DOHH2 (cell line): ENCODE results near the gene IQSEC1.

ENCODE experiments used
- CTCF ChIP-seq: fragments of 200-600 bp; sonication (generic); IDR thresholded peaks from one replicate; pipeline ENCODE4 v1.5.1; 2014; ENCODE audit warnings: antibody characterized with exemption, mild to moderate bottlenecking, low read depth, low read length; ENCODE audit not compliant: poor library complexity, severe bottlenecking
- EZH2phosphoT487 ChIP-seq: fragments of 200-600 bp; sonication (generic); IDR thresholded peaks from 2 replicates; pipeline ENCODE4 v1.6.1; 2017; ENCODE audit warnings: borderline replicate concordance, mild to moderate bottlenecking, antibody characterized with exemption, low read length, moderate library complexity, mixed read lengths

- TF ChIP-seq CTCF (no peak), EZH2phosphoT487 (no peak)
Observed at GRCh38 chr3:12938258-12938711, 134.9 kb downstream of the IQSEC1 start.
